Body of pancreas (tissue), 4 donors: ENCODE data around the gene SLN.

ENCODE experiments used
- CTCF ChIP-seq, 7 experiments: fragments of 450-650 bp in 4 of 7; fragments of 200-600 bp in 3 of 7; sonication (generic) in 3 of 7; IDR thresholded peaks; one replicate each; pipeline ENCODE4 v1.5.1; 2016 to 2019; ENCODE audit warnings: antibody characterized with exemption in 7 of 7
- POLR2A ChIP-seq, 3 donors: fragments of 450-650 bp; IDR thresholded peaks; one replicate each; pipeline ENCODE4 v1.6.1; 2016; ENCODE audit warnings: antibody characterized with exemption in 3 of 3, mild to moderate bottlenecking in 2 of 3

GRCh38 chr11:107710301-107710700 is 1.6 kb downstream of the SLN start:
- TF ChIP-seq CTCF (IDR thresholded peaks at IDR 0.05) (no peak), POLR2A (IDR thresholded peaks at IDR 0.05) (no peak)
